DMS153 treated with DMSO at 0.1 percent for 48 hours (cell line): ENCODE results near the gene TMEM92.

ENCODE experiments used
- DNase-seq: peaks from one replicate; lab custom pipeline; 2025; ENCODE audit not compliant: unreplicated experiment; lab: John Stamatoyannopoulos, UW

The TMEM92 gene

DNA sequence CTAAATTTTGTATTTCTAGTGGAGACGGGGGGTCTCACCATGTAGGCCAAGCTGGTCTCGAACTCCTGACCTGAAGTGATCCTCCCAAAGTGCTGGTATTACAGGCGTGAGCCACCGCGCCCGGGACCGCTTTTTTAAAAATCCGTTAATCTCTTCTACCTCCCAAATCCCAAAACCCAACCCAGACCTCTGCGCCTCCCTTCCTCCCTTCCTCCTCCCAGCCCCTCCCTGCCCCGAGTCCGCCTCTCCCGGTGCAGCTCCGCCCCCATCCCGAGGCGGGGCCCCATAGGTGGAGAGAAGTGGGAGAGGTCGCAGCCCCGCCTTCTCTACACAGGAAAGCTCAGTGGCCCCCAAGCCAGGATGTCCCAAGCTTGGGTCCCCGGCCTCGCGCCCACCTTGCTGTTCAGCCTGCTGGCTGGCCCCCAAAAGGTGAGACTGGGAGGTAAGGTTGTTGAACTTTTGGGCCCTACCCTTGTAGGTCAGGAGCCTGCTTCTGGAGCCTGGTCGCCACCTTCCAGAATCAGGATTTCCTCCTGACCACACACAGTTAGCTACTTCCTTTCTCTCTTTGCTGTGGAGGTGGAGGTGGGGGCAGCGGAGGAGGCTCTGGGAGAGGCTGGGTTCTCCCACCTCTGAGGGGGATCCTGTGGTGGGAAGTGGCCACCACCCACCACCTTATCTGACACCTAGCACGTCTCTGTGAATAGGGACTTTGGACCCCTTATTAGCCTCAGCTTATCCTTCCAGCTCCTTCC is at the start of gene TMEM92:
Gene TMEM92, plus strand, starts transcription at position 325 of the 755 bp plus-strand sequence. Its CDS starts 36 bp downstream, at position 361.
- DNase-seq = no peak

GRCh38 chr17:50225701-50226240 is 48.5 kb upstream of the TMEM92 start:
- DNase-seq = no peak

DNA sequence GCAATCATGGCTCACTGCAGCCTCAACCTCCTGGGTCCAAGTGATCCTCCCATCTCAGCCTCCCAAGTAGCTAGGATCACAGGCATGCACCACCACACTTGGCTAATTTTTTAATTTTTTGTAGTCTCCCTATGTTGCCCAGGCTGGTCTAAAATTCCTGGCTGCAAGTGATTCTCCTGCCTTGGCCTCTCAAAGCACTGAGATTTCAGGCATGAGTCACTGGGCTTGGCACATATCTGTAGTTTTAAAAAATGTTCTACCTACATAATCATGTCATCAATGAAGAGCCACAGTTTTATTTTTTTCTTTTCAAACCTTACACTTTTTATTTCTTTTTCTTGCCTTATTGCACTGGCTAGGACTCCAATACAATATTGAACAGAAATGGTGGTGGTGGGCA is 39.7 kb upstream of the TMEM92 start:
- DNase-seq = no peak

GRCh38 chr17:50237901-50238300 is 36.4 kb upstream of the TMEM92 start:
- no peak for DNase-seq

DNA sequence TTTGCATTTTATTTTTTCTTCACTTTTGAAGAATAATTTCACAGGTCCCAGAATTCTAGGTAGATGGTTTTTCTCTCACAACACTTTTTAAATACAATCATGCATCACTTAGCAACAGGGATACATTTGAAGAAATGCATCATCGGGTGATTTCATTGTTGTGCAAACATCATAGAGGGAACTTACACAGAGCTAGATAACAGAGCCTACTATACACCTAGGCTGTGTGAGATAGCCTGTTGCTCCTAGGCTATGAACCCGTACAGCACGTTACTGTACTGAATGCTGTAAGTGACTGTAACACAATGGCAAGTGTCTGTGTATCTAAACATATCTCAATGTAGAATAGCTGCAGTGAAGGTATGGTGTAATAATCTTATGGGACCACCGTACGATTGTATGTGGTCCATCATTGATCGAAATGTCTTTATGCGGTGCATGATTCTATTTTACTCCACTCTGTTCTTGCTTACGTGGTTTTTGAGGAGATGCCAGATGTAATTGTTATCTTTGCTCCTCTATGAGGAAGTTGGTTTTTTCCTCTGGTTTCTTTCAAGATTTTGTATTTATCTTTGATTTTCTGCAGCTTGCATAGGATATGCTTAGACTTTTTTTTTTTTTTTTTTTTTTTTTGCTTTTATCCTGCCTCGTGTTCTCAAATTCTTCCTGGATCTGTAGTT is 35.5 kb upstream of the TMEM92 start:
- no peak for DNase-seq

- no peak for DNase-seq
Measured at GRCh38 chr17:50239937-50240336, 34.3 kb upstream of the TMEM92 start.

DNA sequence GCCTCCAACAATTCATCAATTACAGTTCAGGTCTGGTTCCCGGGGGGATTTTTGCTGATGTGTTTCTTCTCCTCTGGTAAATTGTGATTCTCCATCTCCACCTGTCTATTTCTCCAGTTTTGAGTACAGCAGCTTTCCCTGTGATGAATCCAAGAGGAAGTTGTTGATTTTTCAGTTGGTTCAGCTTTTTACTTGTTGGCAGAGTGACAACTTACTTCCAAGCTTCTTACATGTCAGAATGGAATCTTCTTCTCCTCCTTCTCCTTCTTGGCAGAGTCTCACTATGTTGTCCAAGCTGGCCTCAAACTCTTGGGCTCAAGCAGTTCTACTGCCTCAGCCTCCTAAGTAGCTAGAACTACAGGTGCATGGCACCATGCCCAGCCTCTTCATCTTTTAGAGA is 33.4 kb upstream of the TMEM92 start:
- no peak for DNase-seq

- no peak for DNase-seq
Measured at GRCh38 chr17:50241431-50241830, 32.8 kb upstream of the TMEM92 start.

- DNase-seq = no peak
Measured at GRCh38 chr17:50244771-50245170, 29.5 kb upstream of the TMEM92 start.

GRCh38 chr17:50248255-50248654 is 26.0 kb upstream of the TMEM92 start:
- DNase-seq = no peak

DNA sequence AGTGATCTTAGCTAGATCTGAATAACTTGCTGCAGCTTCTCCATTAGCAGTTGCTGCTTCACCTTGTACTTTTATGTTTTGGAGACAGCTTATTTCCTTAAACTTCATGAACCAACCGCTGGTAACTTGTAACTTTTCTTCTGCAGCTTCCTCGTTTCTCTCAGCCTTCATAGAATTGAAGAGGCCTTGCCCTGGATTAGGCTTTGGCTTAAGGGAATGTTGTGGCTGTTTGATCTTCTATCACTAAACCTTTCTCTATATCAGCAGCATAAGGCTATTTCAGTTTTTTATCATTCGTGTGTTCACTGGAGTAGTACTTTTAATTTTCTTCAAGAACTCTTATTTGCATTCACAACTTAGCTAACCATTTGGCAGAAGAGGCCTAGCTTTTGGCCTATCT is 21.5 kb upstream of the TMEM92 start:
- DNase-seq = no peak

GRCh38 chr17:50255766-50256635 is 18.3 kb upstream of the TMEM92 start:
- DNase-seq = no peak

DNA sequence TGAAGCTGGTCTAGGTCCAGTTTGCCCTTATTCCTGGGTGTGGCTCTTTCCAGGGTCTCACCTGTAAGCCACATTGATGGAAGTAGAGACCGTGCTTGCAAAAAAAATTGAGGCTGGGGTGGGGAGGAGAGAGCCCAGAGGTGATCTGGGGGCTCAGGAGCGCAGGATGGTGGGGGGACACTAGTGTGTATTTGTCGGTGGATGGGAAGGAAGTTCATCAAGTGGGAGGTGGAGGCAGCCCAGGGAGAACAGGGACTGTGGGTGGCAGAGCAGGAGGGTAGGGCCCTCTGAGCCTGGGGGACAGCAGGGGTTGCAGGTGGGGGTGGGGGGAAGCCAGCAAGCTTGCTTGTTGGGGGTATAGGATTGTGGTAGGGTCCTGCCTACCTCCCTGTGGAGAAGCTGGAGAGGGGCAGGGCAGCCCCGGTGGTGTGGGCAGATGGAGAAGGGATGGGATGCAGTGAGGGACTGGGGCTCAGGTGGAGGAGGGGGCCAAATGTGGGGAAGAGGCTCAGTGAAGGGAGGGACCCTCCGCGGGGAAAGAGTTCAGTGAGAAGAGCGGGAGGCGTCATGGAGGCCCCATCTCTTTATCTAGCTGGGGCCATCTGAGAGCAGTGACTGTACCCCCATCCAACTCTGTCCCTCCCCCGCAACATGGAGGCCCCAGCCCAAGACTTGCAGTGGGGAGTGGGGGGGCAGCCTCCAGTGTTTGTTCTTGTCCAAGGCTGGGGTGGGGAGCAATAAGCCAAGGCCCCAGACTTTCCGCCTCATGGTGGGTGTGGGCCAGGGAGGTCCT is 17.2 kb upstream of the TMEM92 start:
- no peak for DNase-seq

- no peak for DNase-seq
Measured at GRCh38 chr17:50257676-50258224, 16.5 kb upstream of the TMEM92 start.

DNA sequence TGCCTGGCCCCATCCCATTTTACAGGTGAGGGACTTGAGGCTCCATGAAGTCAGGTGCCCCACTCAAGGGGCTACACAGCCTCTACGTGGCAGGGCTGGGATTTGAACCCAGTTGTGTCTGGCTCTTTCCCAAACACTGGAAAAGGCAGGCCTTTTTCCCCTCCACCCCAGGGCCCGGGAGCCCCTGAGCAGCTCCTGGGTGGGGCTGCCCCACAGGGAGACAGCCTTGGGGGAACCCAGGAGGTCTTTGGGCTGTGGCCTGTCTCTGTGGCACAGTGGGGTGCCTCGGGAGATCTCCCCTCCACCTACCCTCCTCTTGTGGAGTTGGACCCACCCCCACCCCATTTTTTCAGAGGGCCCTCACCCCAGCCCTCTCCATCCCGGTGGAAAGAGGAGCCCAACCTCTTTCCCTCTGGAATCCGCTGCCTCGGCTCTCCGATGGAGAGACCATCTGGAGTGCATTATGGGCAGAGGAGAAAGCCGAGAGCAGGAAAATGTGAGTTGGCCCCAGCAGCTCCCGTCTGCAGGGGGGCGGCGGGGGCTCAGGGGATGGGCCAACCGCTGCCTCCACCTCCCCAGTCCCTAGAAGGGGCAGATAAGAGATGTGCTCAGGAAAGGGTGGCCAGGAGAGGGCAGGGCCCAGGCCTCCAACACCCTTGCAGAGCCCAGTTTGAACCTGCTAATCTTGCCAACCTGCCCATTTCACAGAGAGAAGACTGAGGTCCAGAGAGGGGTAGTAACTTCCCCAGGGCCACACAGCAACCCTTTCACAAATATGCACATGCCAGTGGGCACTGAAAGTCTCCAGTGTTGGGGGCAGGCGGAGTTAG is 15.4 kb upstream of the TMEM92 start:
- no peak for DNase-seq

DNA sequence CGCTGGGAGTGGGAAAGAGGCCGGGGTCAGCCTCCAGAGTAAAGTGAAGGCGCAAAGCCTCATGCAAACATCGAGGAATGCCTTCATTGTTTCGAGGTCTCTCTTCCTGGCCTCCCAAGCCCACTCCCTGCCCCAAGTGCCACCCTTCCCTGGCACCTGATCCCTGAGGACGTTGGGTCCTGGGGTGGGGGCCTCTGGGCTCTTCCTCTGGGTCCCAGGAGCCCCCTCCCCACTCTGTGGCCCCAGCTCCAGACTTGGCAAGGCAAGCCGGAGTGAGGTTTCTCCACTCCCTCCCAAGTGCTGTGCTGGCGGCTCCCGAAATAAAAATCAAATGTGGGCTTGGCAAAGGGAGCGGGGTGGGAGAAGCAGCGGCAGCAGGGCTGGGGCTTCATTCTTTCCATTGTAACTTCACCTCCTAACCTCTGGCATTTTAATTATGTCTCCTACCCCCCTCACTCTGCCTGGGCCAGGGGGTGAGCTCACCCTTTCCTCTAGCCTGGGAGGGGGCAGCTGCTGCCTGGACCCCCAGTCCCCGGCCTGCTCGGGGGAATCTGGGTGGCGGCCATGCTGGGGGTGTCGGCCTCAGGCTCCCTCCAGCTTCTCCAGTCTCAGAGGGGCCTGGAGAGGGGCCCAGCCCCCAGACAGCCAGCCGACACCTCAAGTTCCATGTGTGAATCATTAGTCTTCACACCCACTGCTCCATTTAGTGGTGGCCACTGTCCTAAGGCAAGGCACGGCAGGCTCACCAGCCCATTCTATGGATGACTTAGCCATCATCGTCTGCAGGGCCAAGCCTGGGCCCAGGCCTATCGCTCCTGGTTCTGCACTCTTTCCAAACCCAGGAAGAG is 14.6 kb upstream of the TMEM92 start:
- DNase-seq = no peak

GRCh38 chr17:50260501-50260911 is 13.8 kb upstream of the TMEM92 start:
- no peak for DNase-seq
